Mesendoderm (in vitro differentiated cells): ENCODE results near the gene GABRR1.

Source experiments
- DNase-seq: peaks from one replicate; pipeline ENCODE4 v3.0.0; 2013
- H2AK5ac ChIP-seq: 2 replicates; pipeline ENCODE4 v1.6.1; 2013; ENCODE audit warnings: low read length, inconsistent platforms
- H2BK120ac ChIP-seq: 2 replicates; pipeline ENCODE4 v1.6.1; 2013; ENCODE audit warnings: low read depth, mild to moderate bottlenecking, low read length, moderate library complexity, mixed read lengths
- H2BK15ac ChIP-seq: replicated peaks from 2 replicates; pipeline ENCODE4 v1.6.1; 2013; ENCODE audit warnings: low read depth, mild to moderate bottlenecking, moderate library complexity
- H2BK5ac ChIP-seq: 2 replicates; pipeline ENCODE4 v1.6.1; 2013; ENCODE audit warnings: low read length, inconsistent platforms
- H3K18ac ChIP-seq: 2 replicates; pipeline ENCODE4 v1.6.1; 2013; ENCODE audit warnings: mild to moderate bottlenecking, low read length, mixed read lengths
- H3K23ac ChIP-seq: one replicate; pipeline ENCODE4 v1.6.1; 2013; ENCODE audit warnings: low read length
- H3K27ac ChIP-seq: 2 replicates; pipeline ENCODE4 v1.5.1; 2013; ENCODE audit warnings: low read depth, mild to moderate bottlenecking, inconsistent platforms, low read length, moderate library complexity
- H3K27me3 ChIP-seq: 2 replicates; pipeline ENCODE4 v1.6.1; 2013; ENCODE audit warnings: low read length, control low read depth, mild to moderate bottlenecking, inconsistent platforms; ENCODE audit not compliant: insufficient read depth, poor library complexity
- H3K36me3 ChIP-seq: 2 replicates; pipeline ENCODE4 v1.6.1; 2013; ENCODE audit warnings: low read length, inconsistent platforms; ENCODE audit not compliant: control insufficient read depth, insufficient read depth
- H3K4ac ChIP-seq: one replicate; pipeline ENCODE4 v1.6.1; 2013; ENCODE audit warnings: low read depth, mild to moderate bottlenecking, low read length, moderate library complexity
- H3K4me1 ChIP-seq: 2 replicates; pipeline ENCODE4 v1.6.1; 2013; ENCODE audit warnings: low read depth, low read length, inconsistent platforms; ENCODE audit not compliant: control insufficient read depth
- H3K4me2 ChIP-seq: 2 replicates; pipeline ENCODE4 v1.6.1; 2013; ENCODE audit warnings: low read length
- H3K4me3 ChIP-seq: 2 replicates; pipeline ENCODE4 v1.5.1; 2013; ENCODE audit warnings: mild to moderate bottlenecking, low read length
- H3K56ac ChIP-seq: one replicate; pipeline ENCODE4 v1.6.1; 2013; ENCODE audit warnings: low read length
- H3K79me1 ChIP-seq: 2 replicates; pipeline ENCODE4 v1.6.1; 2013; ENCODE audit warnings: low read length, inconsistent platforms
- H3K79me2 ChIP-seq: 2 replicates; pipeline ENCODE4 v1.6.1; 2013; ENCODE audit warnings: mild to moderate bottlenecking, low read length; ENCODE audit not compliant: control insufficient read depth, insufficient read depth
- H3K9ac ChIP-seq: 2 replicates; pipeline ENCODE4 v1.6.1; 2013; ENCODE audit warnings: low read length, inconsistent platforms
- H4K5ac ChIP-seq: one replicate; pipeline ENCODE4 v1.6.1; 2013; ENCODE audit warnings: low read length
- H4K8ac ChIP-seq: one replicate; pipeline ENCODE4 v1.6.1; 2013; ENCODE audit warnings: low read depth, mild to moderate bottlenecking, control low read depth, low read length, moderate library complexity
- WGBS: extraction: QIAGEN DNeasy Blood & Tissue Kit; methylation state at CpG from one replicate; pipeline ENCODE4 v1.1.7; 2013; ENCODE audit warnings: low lambda C conversion rate, missing lambda C conversion rate; ENCODE audit not compliant: insufficient coverage; ENCODE audit errors: extremely low coverage; 5-methylcytosine and 5-hydroxymethylcytosine counted together

Gene GABRR1

GRCh38 chr6:89187504-89187903 lies 29.7 kb downstream of the GABRR1 start:
- Histone ChIP-seq H2BK120ac (no peak overlapping the region), H3K9ac (no peak overlapping the region), H3K23ac (no peak overlapping the region), H2BK15ac (no peak overlapping the region), H3K27ac (no peak overlapping the region), H2BK5ac (no peak overlapping the region), H3K4me3 (no peak overlapping the region), H4K8ac (no peak overlapping the region), H3K18ac (no peak overlapping the region), H3K4me1 (no peaks in the 10 kb centered on the region), H3K4me2 (no peak overlapping the region), H3K36me3 (no peaks in the 10 kb centered on the region), H3K79me1 (no peaks in the 10 kb centered on the region), H3K27me3 (no peaks in the 10 kb centered on the region), H3K56ac (no peak overlapping the region), H3K79me2 (no peaks in the 10 kb centered on the region), H3K4ac (no peak overlapping the region), H2AK5ac (no peak overlapping the region), H4K5ac (no peak overlapping the region)
- no peak for DNase-seq
- WGBS: no CpG with 5 or more reads among the region's 5 CpGs

- H2BK120ac ChIP-seq: no peak overlapping the region
- no peak overlapping the region for H3K18ac ChIP-seq
- no peaks in the 10 kb centered on the region for H3K79me1 ChIP-seq
- no peak overlapping the region for H3K4me3 ChIP-seq
- H3K27ac ChIP-seq: no peak overlapping the region
- no peak overlapping the region for H2BK15ac ChIP-seq
- H3K4me2 ChIP-seq: no peak overlapping the region
- H4K5ac ChIP-seq: no peak overlapping the region
- no CpG with 5 or more reads among the region's 2 CpGs for WGBS
- no peak overlapping the region for H3K9ac ChIP-seq
- no peaks in the 10 kb centered on the region for H3K36me3 ChIP-seq
- no peak overlapping the region for H2AK5ac ChIP-seq
- no peak overlapping the region for H2BK5ac ChIP-seq
- no peaks in the 10 kb centered on the region for H3K79me2 ChIP-seq
- no peak overlapping the region for H3K4ac ChIP-seq
- no peak for DNase-seq
- no peaks in the 10 kb centered on the region for H3K27me3 ChIP-seq
- H3K23ac ChIP-seq: no peak overlapping the region
- H4K8ac ChIP-seq: no peak overlapping the region
- no peak overlapping the region for H3K56ac ChIP-seq
- H3K4me1 ChIP-seq: no peaks in the 10 kb centered on the region
Observed at GRCh38 chr6:89186762-89187161, 30.4 kb downstream of the GABRR1 start.

GRCh38 chr6:89184344-89184743 lies 32.8 kb downstream of the GABRR1 start:
- no peak overlapping the region for H4K8ac ChIP-seq
- H3K79me2 ChIP-seq: no peaks in the 10 kb centered on the region
- H3K18ac ChIP-seq: no peak overlapping the region
- no peak overlapping the region for H3K4me3 ChIP-seq
- no peak overlapping the region for H3K23ac ChIP-seq
- H2AK5ac ChIP-seq: no peak overlapping the region
- H2BK15ac ChIP-seq: no peak overlapping the region
- no peak overlapping the region for H3K4ac ChIP-seq
- DNase-seq: no peak
- H3K56ac ChIP-seq: no peak overlapping the region
- no peaks in the 10 kb centered on the region for H3K4me1 ChIP-seq
- WGBS: no CpG with 5 or more reads among the region's 9 CpGs
- no peaks in the 10 kb centered on the region for H3K27me3 ChIP-seq
- no peak overlapping the region for H3K9ac ChIP-seq
- no peak overlapping the region for H3K27ac ChIP-seq
- H2BK120ac ChIP-seq: no peak overlapping the region
- no peak overlapping the region for H2BK5ac ChIP-seq
- no peaks in the 10 kb centered on the region for H3K36me3 ChIP-seq
- H3K4me2 ChIP-seq: no peak overlapping the region
- no peaks in the 10 kb centered on the region for H3K79me1 ChIP-seq
- no peak overlapping the region for H4K5ac ChIP-seq

DNA sequence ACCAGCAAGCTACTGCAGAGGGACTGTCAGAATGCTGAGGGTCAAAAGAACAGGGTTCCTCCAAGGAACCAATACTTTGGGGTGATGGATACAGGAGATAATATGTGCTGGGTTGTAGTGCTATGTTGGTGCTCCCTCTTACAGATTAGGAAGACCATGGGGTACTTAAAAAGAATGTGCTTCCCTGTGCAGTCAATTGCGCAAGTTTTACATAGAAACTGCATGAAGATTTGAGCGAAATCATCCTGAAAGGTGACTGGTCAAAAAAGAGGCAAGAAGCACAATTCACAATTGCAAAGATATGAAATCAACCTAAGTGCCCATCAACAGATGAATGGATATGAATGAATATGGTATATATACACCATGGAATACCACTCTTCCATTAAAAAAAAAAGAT lies 33.9 kb downstream of the GABRR1 start:
- Histone ChIP-seq H3K56ac (no peak overlapping the region), H3K4ac (no peak overlapping the region), H3K4me2 (no peak overlapping the region), H3K79me1 (no peaks in the 10 kb centered on the region), H4K8ac (no peak overlapping the region), H3K4me3 (no peak overlapping the region), H3K27me3 (no peaks in the 10 kb centered on the region), H4K5ac (no peak overlapping the region), H2BK15ac (no peak overlapping the region), H3K79me2 (no peaks in the 10 kb centered on the region), H3K23ac (no peak overlapping the region), H2BK120ac (no peak overlapping the region), H2BK5ac (no peak overlapping the region), H2AK5ac (no peak overlapping the region), H3K18ac (no peak overlapping the region), H3K27ac (no peak overlapping the region), H3K4me1 (no peaks in the 10 kb centered on the region), H3K9ac (no peak overlapping the region), H3K36me3 (no peaks in the 10 kb centered on the region)
- DNase-seq: no peak
- no CpG with 5 or more reads among the region's 2 CpGs for WGBS

DNA sequence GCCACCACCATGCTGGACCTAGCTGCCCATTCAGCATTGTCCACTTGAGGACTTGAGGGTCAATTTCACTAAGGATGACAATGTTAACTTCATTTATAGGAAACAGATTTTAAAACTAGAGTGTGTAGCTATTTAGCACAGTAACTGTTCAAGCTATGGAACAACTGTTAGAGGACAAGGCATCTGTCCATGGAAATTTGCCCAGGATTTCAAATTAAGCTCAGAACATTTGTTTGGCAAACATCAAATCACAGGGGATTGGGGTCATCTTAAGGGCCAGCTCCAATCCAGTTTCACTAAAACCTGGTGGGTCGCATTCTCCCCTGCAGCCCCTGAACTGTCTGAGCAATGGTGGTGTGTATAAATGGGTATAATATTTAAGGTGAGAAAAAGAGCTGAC lies 36.2 kb downstream of the GABRR1 start:
- no CpG with 5 or more reads among the region's 1 CpG for WGBS
- no peak overlapping the region for H2BK120ac ChIP-seq
- H3K4me2 ChIP-seq: no peak overlapping the region
- H3K56ac ChIP-seq: no peak overlapping the region
- no peak overlapping the region for H3K4ac ChIP-seq
- H3K9ac ChIP-seq: no peak overlapping the region
- no peaks in the 10 kb centered on the region for H3K79me1 ChIP-seq
- no peaks in the 10 kb centered on the region for H3K27me3 ChIP-seq
- no peak for DNase-seq
- H3K79me2 ChIP-seq: no peaks in the 10 kb centered on the region
- no peak overlapping the region for H3K4me3 ChIP-seq
- no peaks in the 10 kb centered on the region for H3K4me1 ChIP-seq
- H3K23ac ChIP-seq: no peak overlapping the region
- H2BK15ac ChIP-seq: no peak overlapping the region
- no peak overlapping the region for H3K27ac ChIP-seq
- H4K8ac ChIP-seq: no peak overlapping the region
- no peak overlapping the region for H2AK5ac ChIP-seq
- no peak overlapping the region for H4K5ac ChIP-seq
- H3K18ac ChIP-seq: no peak overlapping the region
- no peak overlapping the region for H2BK5ac ChIP-seq
- H3K36me3 ChIP-seq: no peaks in the 10 kb centered on the region

DNA sequence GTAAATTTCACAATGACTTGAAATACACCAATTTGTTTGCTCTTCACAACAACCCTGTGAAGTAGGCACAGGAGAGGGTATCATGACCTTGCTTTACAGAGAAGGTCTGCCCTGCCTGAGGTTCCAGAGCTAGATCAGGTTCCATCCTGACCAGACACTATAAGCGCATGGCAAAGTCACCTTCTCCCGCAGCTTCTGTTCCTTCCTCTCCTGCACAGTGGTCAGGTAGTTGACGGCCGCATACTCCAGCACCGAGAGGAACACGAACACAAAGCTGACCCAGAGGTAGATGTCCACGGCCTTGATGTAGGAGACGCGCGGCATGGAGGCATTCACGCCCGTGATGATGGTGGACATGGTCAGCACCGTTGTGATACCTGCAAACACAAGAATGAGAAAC lies 37.0 kb downstream of the GABRR1 start:
- no peaks in the 10 kb centered on the region for H3K79me1 ChIP-seq
- H3K27ac ChIP-seq: no peak overlapping the region
- no peak overlapping the region for H3K4me3 ChIP-seq
- H3K18ac ChIP-seq: no peak overlapping the region
- no peak overlapping the region for H2BK15ac ChIP-seq
- no peak overlapping the region for H2BK5ac ChIP-seq
- no peak overlapping the region for H4K8ac ChIP-seq
- H2AK5ac ChIP-seq: no peak overlapping the region
- no peak overlapping the region for H3K23ac ChIP-seq
- H3K56ac ChIP-seq: no peak overlapping the region
- no peak overlapping the region for H4K5ac ChIP-seq
- no peak overlapping the region for H2BK120ac ChIP-seq
- DNase-seq: no peak
- no peak overlapping the region for H3K4me2 ChIP-seq
- no peaks in the 10 kb centered on the region for H3K36me3 ChIP-seq
- H3K4ac ChIP-seq: no peak overlapping the region
- WGBS: no CpG with 5 or more reads among the region's 13 CpGs
- no peaks in the 10 kb centered on the region for H3K27me3 ChIP-seq
- no peak overlapping the region for H3K9ac ChIP-seq
- no peaks in the 10 kb centered on the region for H3K4me1 ChIP-seq
- H3K79me2 ChIP-seq: no peaks in the 10 kb centered on the region
